HepG2 (cell line): ENCODE measurements around the gene PDGFA. TPM values are rescaled to one million over a fixed set of nuclear protein-coding genes. Genes with fewer than 3 reads are reported as not detected.

Experiments used
- CBX5 ChIP-seq: sonication (generic); formaldehyde crosslinking; IDR thresholded peaks from 2 replicates; pipeline ENCODE4 v1.4.0; 2020; ENCODE audit warnings: missing genetic modification reagents, borderline replicate concordance
- ESRRA ChIP-seq: sonication (generic); formaldehyde crosslinking; IDR thresholded peaks from 2 replicates; pipeline ENCODE4 v1.5.1; 2020; ENCODE audit warnings: mild to moderate bottlenecking, low read depth, missing genetic modification reagents
- HNF4A ChIP-seq: sonication (generic); formaldehyde crosslinking; IDR thresholded peaks from 2 replicates; pipeline ENCODE4 v1.4.0; 2020; ENCODE audit warnings: missing genetic modification reagents
- MAX ChIP-seq: IDR thresholded peaks from 2 replicates; pipeline ENCODE4 v1.6.1; 2012; ENCODE audit warnings: inconsistent platforms
- NR2F6 ChIP-seq, 2 experiments: IDR thresholded peaks; 2 replicates each; pipeline ENCODE4 v1.6.1; 2016; ENCODE audit warnings: antibody characterized with exemption in 1 of 2, mild to moderate bottlenecking in 1 of 2
- PHF21A ChIP-seq: sonication (generic); formaldehyde crosslinking; IDR thresholded peaks from 2 replicates; pipeline ENCODE4 v1.5.0; 2020; ENCODE audit warnings: mild to moderate bottlenecking, missing genetic modification reagents
- SNRNP70 ChIP-seq: fragments of 200-400 bp; formaldehyde crosslinking; IDR thresholded peaks from 2 replicates; pipeline ENCODE4 v1.6.1; 2017; ENCODE audit warnings: mild to moderate bottlenecking, low read depth, low read length, moderate library complexity
- TARDBP ChIP-seq: sonication (generic); formaldehyde crosslinking; IDR thresholded peaks from 2 replicates; pipeline ENCODE4 v1.8.0; 2022; ENCODE audit warnings: mild to moderate bottlenecking, missing genetic modification reagents
- TBP ChIP-seq: sonication (generic); formaldehyde crosslinking; IDR thresholded peaks from 2 replicates; pipeline ENCODE4 v1.5.0; 2020; ENCODE audit warnings: missing genetic modification reagents
- TRAFD1 ChIP-seq: sonication (generic); formaldehyde crosslinking; IDR thresholded peaks from 2 replicates; pipeline ENCODE4 v1.5.1; 2020; ENCODE audit warnings: missing genetic modification reagents, mild to moderate bottlenecking, borderline replicate concordance
- ZBTB38 ChIP-seq: sonication (generic); formaldehyde crosslinking; IDR thresholded peaks from 2 replicates; pipeline ENCODE4 v1.5.1; 2020; ENCODE audit warnings: mild to moderate bottlenecking, missing genetic modification reagents
- ZBTB43 ChIP-seq: sonication (generic); formaldehyde crosslinking; conservative IDR thresholded peaks from 2 replicates; pipeline ENCODE4 v1.4.0; 2020; ENCODE audit warnings: missing genetic modification reagents
- ZFX ChIP-seq: sonication (generic); formaldehyde crosslinking; IDR thresholded peaks from 2 replicates; pipeline ENCODE4 v1.4.0; 2020; ENCODE audit warnings: mild to moderate bottlenecking, low read depth, missing genetic modification reagents, moderate library complexity
- ZNF589 ChIP-seq: sonication (generic); formaldehyde crosslinking; conservative IDR thresholded peaks from 2 replicates; pipeline ENCODE4 v1.8.0; 2022; ENCODE audit warnings: mild to moderate bottlenecking, moderate library complexity, missing genetic modification reagents
- ZNF788 ChIP-seq: sonication (generic); formaldehyde crosslinking; IDR thresholded peaks from 2 replicates; pipeline ENCODE4 v1.5.0; 2020; ENCODE audit warnings: mild to moderate bottlenecking, missing genetic modification reagents, borderline replicate concordance
- ZSCAN12 ChIP-seq: sonication (generic); formaldehyde crosslinking; IDR thresholded peaks from 2 replicates; pipeline ENCODE4 v1.9.0; 2021; ENCODE audit warnings: mild to moderate bottlenecking, missing genetic modification reagents
- polyA plus RNA-seq, 8 experiments: library from polyadenylated mRNA; depleted of rRNA in 3 of 8; stranded (reverse) in 7 of 8; unstranded in 1 of 8; fragments of >200 nt; fragmentation: Illumina TruSeq in 4 of 8; extraction: Trizol in 4 of 8; gene quantifications; 2 replicates each; pipeline versions ENCODE4 v1.2.1 to v1.2.3, GENCODE V29; 2011 to 2016; ENCODE audit warnings: low read depth in 4 of 8, missing spikeins in 1 of 8, mixed read lengths in 1 of 8; ENCODE audit not compliant: insufficient read depth in 1 of 8
- total RNA-seq, 5 experiments: library from RNA; depleted of rRNA; stranded (reverse); fragments of >200 nt; fragmentation: Illumina TruSeq; extraction: Trizol; gene quantifications; 2 replicates each; pipeline ENCODE4 v1.2.3, GENCODE V29; 2016; ENCODE audit warnings: low read depth in 1 of 5
- TF ChIP-seq, protein P1 (sequence below): sonication (generic); formaldehyde crosslinking; IDR thresholded peaks from 2 replicates; pipeline ENCODE4 v1.8.1; 2023; ENCODE audit warnings: mild to moderate bottlenecking, moderate library complexity, missing genetic modification reagents
- TF ChIP-seq, protein P2 (sequence below): sonication (generic); formaldehyde crosslinking; IDR thresholded peaks from 2 replicates; pipeline ENCODE4 v1.9.0; 2022; ENCODE audit warnings: missing genetic modification reagents, mild to moderate bottlenecking, borderline replicate concordance
- TF ChIP-seq, protein P3 (sequence below): sonication (generic); formaldehyde crosslinking; IDR thresholded peaks from 2 replicates; pipeline ENCODE4 v1.8.0; 2022; ENCODE audit warnings: missing genetic modification reagents, low read depth, mild to moderate bottlenecking, borderline replicate concordance
- TF ChIP-seq, protein P4 (sequence below): IDR thresholded peaks from 2 replicates; pipeline ENCODE4 v1.6.1; 2016

The PDGFA gene
- total and polyA plus RNA-seq, 2 of the 13 experiments (the other 11 are each of a cell fraction or from before 2014, with no cell fraction given): 1.5 to 3.4 TPM

DNA sequence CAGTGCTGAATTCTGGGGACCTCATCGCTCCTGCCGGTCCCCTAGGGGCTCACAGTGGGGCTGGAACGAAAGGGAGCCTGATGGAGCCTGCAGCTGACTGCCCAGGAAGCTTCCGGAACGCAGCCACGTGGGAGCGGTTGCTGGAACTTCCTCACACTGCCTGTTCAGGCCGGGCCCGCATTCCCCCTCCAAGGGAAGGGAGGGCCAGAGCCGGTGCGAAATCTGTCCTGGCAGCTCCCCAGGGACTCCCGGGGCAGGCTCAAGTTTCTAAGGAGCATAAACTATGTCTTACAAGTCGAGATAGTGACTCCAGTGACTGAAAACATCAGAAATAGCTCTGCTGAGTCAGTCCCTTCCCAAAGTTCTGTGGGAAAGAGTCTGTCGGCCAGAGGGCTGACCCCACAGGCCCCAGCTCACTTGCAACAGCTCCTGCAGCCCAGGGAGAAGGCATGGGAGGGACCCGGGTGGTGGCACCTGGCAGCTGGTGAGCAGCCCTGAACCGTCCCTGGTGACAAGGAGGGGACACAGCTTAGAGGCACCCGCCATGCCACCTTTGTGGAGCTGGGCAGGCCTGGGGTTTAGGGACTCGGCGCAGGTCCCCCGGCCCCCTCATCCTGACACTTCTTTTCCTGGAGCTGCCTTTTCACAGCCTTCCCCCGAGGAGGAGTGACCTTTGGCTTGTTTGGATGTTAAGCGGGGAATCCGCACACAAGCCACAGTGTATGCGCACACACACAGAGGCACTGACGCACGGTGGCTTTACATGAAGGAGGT, 47.6 kb downstream of the PDGFA start (continued):
- TF ChIP-seq TRAFD1: no peak
- TF ChIP-seq TBP (CRISPR knock-in tag): no peak
- TF ChIP-seq, protein P1, sequence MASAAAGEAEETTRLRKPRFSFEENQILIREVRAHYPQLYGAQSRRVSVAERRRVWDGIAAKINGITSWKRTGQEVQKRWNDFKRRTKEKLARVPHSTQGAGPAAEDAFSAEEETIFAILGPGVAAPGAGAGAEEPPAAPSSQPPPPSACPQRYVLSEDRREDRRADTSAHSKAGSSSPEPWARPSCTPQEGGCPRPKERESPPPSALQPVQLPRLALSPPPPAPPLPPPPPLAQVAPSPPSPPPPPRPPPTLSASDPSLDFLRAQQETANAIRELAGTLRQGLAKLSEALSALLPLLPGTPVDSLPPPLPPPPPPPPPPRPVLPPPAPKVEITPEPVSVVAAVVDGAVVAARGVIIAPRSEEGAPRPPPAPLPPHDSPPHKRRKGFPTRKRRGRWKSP (CRISPR knock-in tag): 0 out of 2 replicates have a peak, but pooled peaks have one; percentile 13
- no peak for TF ChIP-seq PHF21A (CRISPR knock-in tag)
- TF ChIP-seq SNRNP70: no peak
- TF ChIP-seq CBX5 (CRISPR knock-in tag): no peak
- TF ChIP-seq, protein P2, sequence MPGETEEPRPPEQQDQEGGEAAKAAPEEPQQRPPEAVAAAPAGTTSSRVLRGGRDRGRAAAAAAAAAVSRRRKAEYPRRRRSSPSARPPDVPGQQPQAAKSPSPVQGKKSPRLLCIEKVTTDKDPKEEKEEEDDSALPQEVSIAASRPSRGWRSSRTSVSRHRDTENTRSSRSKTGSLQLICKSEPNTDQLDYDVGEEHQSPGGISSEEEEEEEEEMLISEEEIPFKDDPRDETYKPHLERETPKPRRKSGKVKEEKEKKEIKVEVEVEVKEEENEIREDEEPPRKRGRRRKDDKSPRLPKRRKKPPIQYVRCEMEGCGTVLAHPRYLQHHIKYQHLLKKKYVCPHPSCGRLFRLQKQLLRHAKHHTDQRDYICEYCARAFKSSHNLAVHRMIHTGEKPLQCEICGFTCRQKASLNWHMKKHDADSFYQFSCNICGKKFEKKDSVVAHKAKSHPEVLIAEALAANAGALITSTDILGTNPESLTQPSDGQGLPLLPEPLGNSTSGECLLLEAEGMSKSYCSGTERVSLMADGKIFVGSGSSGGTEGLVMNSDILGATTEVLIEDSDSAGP (CRISPR knock-in tag): peak; percentile 75
- TF ChIP-seq HNF4A: peak; percentile 84
- peak; percentile 66 for TF ChIP-seq NR2F6 (IDR thresholded peaks at IDR 0.05)
- TF ChIP-seq NR2F6 (CRISPR knock-in tag; IDR thresholded peaks at IDR 0.05): peak; percentile 85
- TF ChIP-seq ZFX (CRISPR knock-in tag): peak; percentile 47; the same call in 1 of the 2 replicates
- TF ChIP-seq, protein P3, sequence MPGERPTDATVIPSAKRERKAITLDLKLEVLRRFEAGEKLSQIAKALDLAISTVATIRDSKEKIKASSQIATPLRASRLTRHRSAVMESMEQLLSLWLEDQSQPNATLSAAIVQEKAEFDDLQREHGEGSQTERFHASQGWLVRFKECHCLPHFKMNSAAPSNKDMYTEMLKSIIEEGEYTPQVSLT: no peak
- peak; percentile 43; the same call in 1 of the 2 replicates for TF ChIP-seq ZNF589 (CRISPR knock-in tag)
- peak; percentile 72 for TF ChIP-seq TARDBP (CRISPR knock-in tag)
- TF ChIP-seq ZSCAN12 (CRISPR knock-in tag): no peak
- peak; percentile 54 for TF ChIP-seq ZBTB38 (CRISPR knock-in tag)
- 0 out of 2 replicates have a peak, but pooled peaks have one; percentile 69 for TF ChIP-seq ZBTB43 (CRISPR knock-in tag)
- TF ChIP-seq ESRRA (CRISPR knock-in tag): no peak
- peak; percentile 87; the same call in 1 of the 2 replicates for TF ChIP-seq ZNF788
- TF ChIP-seq MAX: peak; percentile 58; the same call in 1 of the 2 replicates
- TF ChIP-seq, protein P4, sequence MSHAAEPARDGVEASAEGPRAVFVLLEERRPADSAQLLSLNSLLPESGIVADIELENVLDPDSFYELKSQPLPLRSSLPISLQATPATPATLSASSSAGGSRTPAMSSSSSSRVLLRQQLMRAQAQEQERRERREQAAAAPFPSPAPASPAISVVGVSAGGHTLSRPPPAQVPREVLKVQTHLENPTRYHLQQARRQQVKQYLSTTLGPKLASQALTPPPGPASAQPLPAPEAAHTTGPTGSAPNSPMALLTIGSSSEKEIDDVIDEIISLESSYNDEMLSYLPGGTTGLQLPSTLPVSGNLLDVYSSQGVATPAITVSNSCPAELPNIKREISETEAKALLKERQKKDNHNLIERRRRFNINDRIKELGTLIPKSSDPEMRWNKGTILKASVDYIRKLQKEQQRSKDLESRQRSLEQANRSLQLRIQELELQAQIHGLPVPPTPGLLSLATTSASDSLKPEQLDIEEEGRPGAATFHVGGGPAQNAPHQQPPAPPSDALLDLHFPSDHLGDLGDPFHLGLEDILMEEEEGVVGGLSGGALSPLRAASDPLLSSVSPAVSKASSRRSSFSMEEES: peak; percentile 85; the same call in 1 of the 2 replicates
